A673 (cell line): ENCODE data around the gene PRKCB.

ENCODE experiments used
- CTCF ChIP-seq: fragments of 300-800, 200-600 bp; sonication (generic); conservative IDR thresholded peaks from 2 replicates; pipeline ENCODE4 v1.5.1; 2017; ENCODE audit warnings: low read depth, mild to moderate bottlenecking, antibody characterized with exemption, low read length, moderate library complexity, mixed read lengths
- EZH2 ChIP-seq: fragments of 200-600 bp; sonication (generic); IDR thresholded peaks from 2 replicates; pipeline ENCODE4 v1.6.1; 2017; ENCODE audit warnings: borderline replicate concordance, low read depth, mild to moderate bottlenecking, mixed read lengths, antibody characterized with exemption, low read length; ENCODE audit not compliant: poor library complexity, severe bottlenecking

GRCh38 chr16:24165273-24165672 lies 329.5 kb downstream of the PRKCB start:
- TF ChIP-seq CTCF (no peak), EZH2 (no peak)
